B cell (primary cell): ENCODE measurements around the gene GALNT10. TPM values are rescaled to one million over a fixed set of nuclear protein-coding genes. Genes with fewer than 3 reads are reported as not detected.

Source experiments
- ATAC-seq: fragments of 200-7000 bp; cut with Tn5 transposase; one replicate; pipeline ENCODE4 v1.10.0; 2021; ENCODE audit warnings: low read depth, mild to moderate bottlenecking, moderate number of reproducible peaks, moderate library complexity
- CTCF ChIA-PET: fragments of 350-600 bp; sonication (Branson Sonifier 250); formaldehyde crosslinking; loops from one replicate; lab custom pipeline; 2021; ENCODE audit warnings: antibody characterized with exemption, inconsistent platforms; lab: Charles Lee
- POLR2A ChIA-PET: fragments of 350-600 bp; sonication (Branson Sonifier 250); formaldehyde crosslinking; loops from one replicate; lab custom pipeline; 2021; ENCODE audit warnings: antibody characterized with exemption; lab: Charles Lee
- DNase-seq: peaks from one replicate; pipeline ENCODE4 v3.0.0; 2013
- H2AFZ ChIP-seq: 2 replicates; pipeline ENCODE4 v1.6.1; 2012; ENCODE audit warnings: mild to moderate bottlenecking, low read depth, low read length; ENCODE audit not compliant: insufficient read depth, poor library complexity, severe bottlenecking
- H3K27ac ChIP-seq, 2 donors: 1 replicate in 1 of 2; 2 replicates in 1 of 2; pipeline ENCODE4 v1.5.1; 2012 to 2013; ENCODE audit warnings: low read length in 2 of 2, mild to moderate bottlenecking in 2 of 2, moderate library complexity in 1 of 2
- H3K27me3 ChIP-seq, 4 experiments: fragments of 200-600 bp in 1 of 4; sonication (generic) in 1 of 4; replicated peaks in 1 of 4; 1 replicate in 2 of 4; 2 replicates in 2 of 4; pipeline versions ENCODE4 v1.6.1 to v1.7.0; 2013 to 2016; ENCODE audit warnings: low read length in 3 of 4, mild to moderate bottlenecking in 2 of 4, mixed read lengths in 1 of 4, moderate library complexity in 1 of 4; ENCODE audit not compliant: insufficient read depth in 4 of 4, control insufficient read depth in 3 of 4; ENCODE audit errors: control extremely low read depth in 1 of 4
- H3K36me3 ChIP-seq, 2 experiments: replicated peaks in 1 of 2; 1 replicate in 1 of 2; 2 replicates in 1 of 2; pipeline versions ENCODE4 v1.6.1 to v1.7.1; 2013; ENCODE audit warnings: low read length in 1 of 2; ENCODE audit not compliant: insufficient read depth in 2 of 2, control insufficient read depth in 1 of 2; ENCODE audit errors: control extremely low read depth in 1 of 2, extremely low read depth in 1 of 2
- H3K4me1 ChIP-seq, 2 donors: fragments of 200-600 bp in 1 of 2; sonication (generic) in 1 of 2; 1 replicate in 1 of 2; 2 replicates in 1 of 2; pipeline versions ENCODE4 v1.5.1 to v1.6.1; 2013 to 2017; ENCODE audit warnings: low read length in 2 of 2; ENCODE audit not compliant: control insufficient read depth in 2 of 2, insufficient read depth in 2 of 2
- H3K4me2 ChIP-seq: replicated peaks from 2 replicates; pipeline ENCODE3; 2012; ENCODE audit warnings: mild to moderate bottlenecking, low read depth, low read length; ENCODE audit not compliant: poor library complexity, severe bottlenecking
- H3K4me3 ChIP-seq, 5 experiments: fragments of 200-600 bp in 1 of 5; sonication (generic) in 1 of 5; 1 replicate in 3 of 5; 2 replicates in 2 of 5; pipeline versions ENCODE4 v1.5.1 to v1.7.0; 2011 to 2016; ENCODE audit warnings: low read length in 4 of 5, mild to moderate bottlenecking in 4 of 5, low read depth in 2 of 5, control low read depth in 1 of 5, moderate library complexity in 1 of 5; ENCODE audit not compliant: insufficient read depth in 1 of 5; ENCODE audit errors: control extremely low read depth in 1 of 5, extremely low read depth in 1 of 5
- H3K79me2 ChIP-seq: fragments of 200-600 bp; sonication (generic); one replicate; pipeline ENCODE4 v1.6.0; 2016; ENCODE audit warnings: low read length; ENCODE audit not compliant: control insufficient read depth, insufficient read depth
- H3K9ac ChIP-seq: fragments of 200-600 bp; sonication (generic); 2 replicates; pipeline ENCODE4 v1.6.1; 2017; ENCODE audit warnings: mild to moderate bottlenecking, low read length, moderate library complexity
- H3K9me3 ChIP-seq, 3 donors: one replicate each; pipeline versions ENCODE4 v1.6.1 to v1.7.1; 2013; ENCODE audit warnings: low read length in 2 of 3; ENCODE audit not compliant: control insufficient read depth in 2 of 3, insufficient read depth in 1 of 3; ENCODE audit errors: control extremely low read depth in 1 of 3
- H4K20me1 ChIP-seq: 2 replicates; pipeline ENCODE4 v1.6.0; 2012; ENCODE audit warnings: mild to moderate bottlenecking, low read length; ENCODE audit not compliant: insufficient read depth, control insufficient read depth, poor library complexity, severe bottlenecking
- H3K27ac Mint-ChIP-seq: one replicate; pipeline ENCODE4 v1.8.0; 2021; ENCODE audit warnings: mixed read lengths
- H3K27me3 Mint-ChIP-seq: one replicate; pipeline ENCODE4 v1.8.0; 2021; ENCODE audit warnings: mixed read lengths
- H3K4me1 Mint-ChIP-seq: one replicate; pipeline ENCODE4 v1.8.0; 2021; ENCODE audit warnings: mixed read lengths
- H3K4me3 Mint-ChIP-seq: one replicate; pipeline ENCODE4 v1.8.0; 2021; ENCODE audit warnings: mixed read lengths
- H3K9me3 Mint-ChIP-seq: one replicate; pipeline ENCODE4 v1.8.0; 2022; ENCODE audit warnings: mixed read lengths; ENCODE audit not compliant: insufficient read depth
- EZH2 ChIP-seq: IDR thresholded peaks from 2 replicates; pipeline ENCODE4 v1.6.1; 2012; ENCODE audit warnings: borderline replicate concordance, low read depth, mild to moderate bottlenecking, moderate library complexity, low read length; ENCODE audit not compliant: insufficient read depth, poor library complexity, severe bottlenecking
- WGBS: methylation state at CpG from one replicate; pipeline ENCODE4 v1.1.5; 2013; ENCODE audit warnings: missing lambda C conversion rate; ENCODE audit not compliant: insufficient coverage; 5-methylcytosine and 5-hydroxymethylcytosine counted together
- intact Hi-C: fragments of 100-400 bp; cut with micrococcal nuclease; formaldehyde crosslinking; loops from one replicate; pipeline ENCODE4 v1.10.0; 2022
- polyA plus RNA-seq: library from polyadenylated mRNA; depleted of rRNA; stranded (reverse); fragments of >200 nt; gene quantifications from 2 replicates; pipeline ENCODE4 v1.2.3, GENCODE V29; 2012
- total RNA-seq, 2 donors: library from RNA; stranded (reverse); fragments of 120-200 nt in 1 of 2; gene quantifications; 1 replicate in 1 of 2; 2 replicates in 1 of 2; pipeline versions ENCODE4 v1.2.3 to v1.2.4, GENCODE V29; 2013 to 2022
- TF ChIP-seq, protein P1 (sequence below): fragments of 200-600 bp; IDR thresholded peaks from one replicate; pipeline ENCODE4 v1.8.0; 2022; ENCODE audit warnings: antibody characterized with exemption, mild to moderate bottlenecking

GALNT10 gene
- total and polyA plus RNA-seq, 2 donors (not counting 1 experiment from before 2014, with no cell fraction given): 27.7 to 42.8 TPM

DNA sequence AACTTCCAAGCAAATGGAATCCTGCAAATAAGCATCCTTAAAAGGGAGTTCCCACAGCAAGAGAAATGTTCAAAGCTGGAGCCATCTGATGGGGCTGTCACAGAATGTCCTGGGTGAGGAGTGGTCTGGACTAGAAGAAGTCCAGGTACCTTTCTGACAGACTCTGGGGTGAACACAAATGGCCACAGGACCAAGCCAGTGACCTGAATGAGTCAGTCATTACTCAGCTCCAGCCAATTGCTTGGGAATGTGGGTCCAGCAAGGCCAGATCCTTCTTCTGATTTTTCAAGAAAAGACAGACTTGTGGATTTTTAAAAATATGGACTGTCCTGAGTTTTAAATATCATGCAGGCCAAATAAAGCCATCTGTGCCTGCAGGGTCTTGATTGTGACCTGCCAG lies 30.1 kb downstream of the GALNT10 start:
- Mint-ChIP-seq H3K27ac (peak overlapping the region; percentile 37), H3K4me3 (no peak overlapping the region)
- H3K27me3 ChIP-seq: no peaks in the 10 kb centered on the region

DNA sequence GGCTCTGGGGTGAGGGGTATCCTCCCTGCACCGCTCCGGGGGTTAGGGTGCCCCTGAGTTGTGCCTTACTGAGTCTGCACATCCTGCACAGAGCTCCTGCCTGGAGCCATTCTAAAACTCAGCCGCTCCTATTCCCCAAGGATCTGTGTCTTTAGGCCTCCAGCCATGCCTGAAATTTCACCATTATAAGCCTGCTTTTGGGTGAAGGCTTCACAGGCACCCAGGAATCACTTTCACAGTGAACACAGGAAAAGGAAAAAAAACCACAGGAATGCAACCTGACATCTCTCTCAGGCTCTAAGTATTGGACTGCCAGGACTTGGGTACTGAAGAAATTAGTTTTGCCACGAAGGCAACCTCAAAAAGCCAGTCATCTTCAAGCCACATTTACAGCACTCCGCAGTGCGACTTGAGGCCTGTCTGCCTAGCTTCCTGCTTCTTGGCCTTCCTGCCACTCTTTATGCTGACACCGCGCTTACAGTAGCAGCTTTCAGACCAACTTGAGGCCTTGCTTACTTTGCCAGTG lies 30.9 kb downstream of the GALNT10 start:
- peak; percentile 42 for DNase-seq
- Mint-ChIP-seq H3K9me3 (no peaks in the 10 kb centered on the region), H3K27me3 (no peaks in the 10 kb centered on the region), H3K4me1 (peaks cover 34% of the 10 kb centered on the region), H3K27ac (peak overlapping the region; percentile 87), H3K4me3 (peak overlapping the region; percentile 1)
- Histone ChIP-seq H3K79me2 (peaks cover 25% of the 10 kb centered on the region), H3K36me3 (peaks cover 0 to 13% of the 10 kb centered on the region in 2 experiments), H3K4me1 (peaks cover 10 to 17% of the 10 kb centered on the region in 2 donors), H3K9me3 (peaks cover 0 to 2% (median 0%) of the 10 kb centered on the region in 3 donors), H3K4me3 (no peak overlapping the region), H4K20me1 (no peaks in the 10 kb centered on the region), H2AFZ (peak overlapping the region; percentile 43), H3K9ac (no peak overlapping the region), H3K27ac (peak overlapping the region; percentile 25 to 75), H3K4me2 (peak overlapping the region; percentile 29), H3K27me3 (no peaks in the 10 kb centered on the region)
- POLR2A ChIA-PET: interaction anchor here (0.7 to 1.1 kb wide), 2 partner anchors 9 to 34 kb away, joined by 3 read pairs; no protein-coding TSS in a partner anchor
- intact Hi-C loops: no loop called here
- CTCF ChIA-PET: interaction anchor here (1.1 to 1.3 kb wide), 2 partner anchors 10 to 32 kb away, joined by 3 to 4 read pairs; partner anchors contain the start of gene GALNT10
- ATAC-seq: peak; percentile 66
- TF ChIP-seq EZH2: no peak
- TF ChIP-seq, protein P1, sequence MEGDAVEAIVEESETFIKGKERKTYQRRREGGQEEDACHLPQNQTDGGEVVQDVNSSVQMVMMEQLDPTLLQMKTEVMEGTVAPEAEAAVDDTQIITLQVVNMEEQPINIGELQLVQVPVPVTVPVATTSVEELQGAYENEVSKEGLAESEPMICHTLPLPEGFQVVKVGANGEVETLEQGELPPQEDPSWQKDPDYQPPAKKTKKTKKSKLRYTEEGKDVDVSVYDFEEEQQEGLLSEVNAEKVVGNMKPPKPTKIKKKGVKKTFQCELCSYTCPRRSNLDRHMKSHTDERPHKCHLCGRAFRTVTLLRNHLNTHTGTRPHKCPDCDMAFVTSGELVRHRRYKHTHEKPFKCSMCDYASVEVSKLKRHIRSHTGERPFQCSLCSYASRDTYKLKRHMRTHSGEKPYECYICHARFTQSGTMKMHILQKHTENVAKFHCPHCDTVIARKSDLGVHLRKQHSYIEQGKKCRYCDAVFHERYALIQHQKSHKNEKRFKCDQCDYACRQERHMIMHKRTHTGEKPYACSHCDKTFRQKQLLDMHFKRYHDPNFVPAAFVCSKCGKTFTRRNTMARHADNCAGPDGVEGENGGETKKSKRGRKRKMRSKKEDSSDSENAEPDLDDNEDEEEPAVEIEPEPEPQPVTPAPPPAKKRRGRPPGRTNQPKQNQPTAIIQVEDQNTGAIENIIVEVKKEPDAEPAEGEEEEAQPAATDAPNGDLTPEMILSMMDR: no peak
- WGBS: 36% methylated on average over 5 of the region's 8 CpGs

More for the DNA sequence above, 30.1 kb downstream of the GALNT10 start:
- intact Hi-C loops: no loop called here
- DNase-seq (no peak), ATAC-seq (no peak)
- H3K36me3 ChIP-seq: peaks cover 0 to 13% of the 10 kb centered on the region in 2 experiments
- H3K4me1 ChIP-seq: peaks cover 10 to 17% of the 10 kb centered on the region in 2 donors
- Mint-ChIP-seq H3K4me1 (peaks cover 34% of the 10 kb centered on the region), H3K27me3 (no peaks in the 10 kb centered on the region), H3K9me3 (no peaks in the 10 kb centered on the region)
- no peak overlapping the region for H3K27ac ChIP-seq
- H2AFZ ChIP-seq: no peak overlapping the region
- POLR2A ChIA-PET: no interaction called here
- no peak overlapping the region for H3K4me3 ChIP-seq
- no peak overlapping the region for H3K9ac ChIP-seq
- CTCF ChIA-PET: no interaction called here
- peaks cover 4% of the 10 kb centered on the region for H4K20me1 ChIP-seq
- no peaks in the 10 kb centered on the region for H3K9me3 ChIP-seq
- no peak overlapping the region for H3K4me2 ChIP-seq
- no peak for TF ChIP-seq EZH2
- TF ChIP-seq, protein P1: no peak
- H3K79me2 ChIP-seq: peaks cover 20% of the 10 kb centered on the region
